Subcutaneous abdominal adipose tissue (tissue), 5 donors: Measurements from ENCODE around the gene UGT2B15.
"Not testable (repeated sequence)": the region's sequence is repeated elsewhere in the genome, so short reads cannot be mapped to it uniquely, and the experiment has no call there.

Experiments used
- H3K27ac ChIP-seq: one replicate; pipeline ENCODE4 v1.7.0; 2013; ENCODE audit warnings: low read depth, mild to moderate bottlenecking, inconsistent platforms, low read length, moderate library complexity
- H3K27me3 ChIP-seq, 5 donors: one replicate each; pipeline ENCODE4 v1.7.0; 2013; ENCODE audit warnings: low read length in 5 of 5, inconsistent platforms in 1 of 5; ENCODE audit not compliant: control insufficient read depth in 5 of 5, insufficient read depth in 4 of 5
- H3K36me3 ChIP-seq, 5 donors: one replicate each; pipeline ENCODE4 v1.7.0; 2013; ENCODE audit warnings: low read length in 5 of 5; ENCODE audit not compliant: control insufficient read depth in 5 of 5, insufficient read depth in 5 of 5
- H3K4me1 ChIP-seq, 5 donors: one replicate each; pipeline ENCODE4 v1.7.0; 2013; ENCODE audit warnings: low read length in 5 of 5, mild to moderate bottlenecking in 3 of 5, moderate library complexity in 1 of 5; ENCODE audit not compliant: control insufficient read depth in 5 of 5, insufficient read depth in 5 of 5
- H3K4me3 ChIP-seq, 5 donors: one replicate each; pipeline ENCODE4 v1.7.0; 2013; ENCODE audit warnings: low read length in 5 of 5, low read depth in 1 of 5
- H3K9ac ChIP-seq, 5 donors: one replicate each; pipeline ENCODE4 v1.7.0; 2013; ENCODE audit warnings: low read length in 5 of 5, mild to moderate bottlenecking in 4 of 5, moderate library complexity in 3 of 5
- H3K9me3 ChIP-seq, 5 donors: one replicate each; pipeline ENCODE4 v1.7.0; 2013; ENCODE audit warnings: low read length in 5 of 5; ENCODE audit not compliant: control insufficient read depth in 5 of 5
- donor health status: healthy.
- donor health status: healthy.
- donor health status: healthy.
- donor health status: healthy.
- donor health status: healthy.

Gene UGT2B15

DNA sequence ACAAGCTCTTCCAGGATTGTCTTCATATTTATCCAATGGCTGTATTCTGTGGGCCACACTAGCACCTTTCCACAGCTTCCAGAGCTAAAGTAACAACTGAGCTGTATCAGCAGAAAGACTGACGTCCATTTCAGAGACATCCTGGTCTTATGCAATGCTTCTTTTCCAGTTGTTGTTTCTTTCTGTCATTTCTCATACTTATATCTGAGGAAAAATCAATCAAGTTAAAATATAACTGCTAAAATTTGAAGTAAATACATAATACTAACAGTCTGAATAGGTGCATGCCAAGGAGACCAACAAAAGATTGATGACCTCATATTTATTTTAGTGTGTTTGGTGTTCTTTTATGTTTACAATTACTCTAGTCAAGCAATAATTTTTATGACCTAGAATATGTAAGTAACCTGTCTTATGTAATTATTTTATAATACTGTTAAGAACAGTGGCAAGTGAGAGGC, at the start of gene UGT2B15:
TSS of gene UGT2B15 (minus strand) at position 174 of the 461 bp plus-strand sequence. CDS start at position 140, 34 bp downstream.
- not testable (repeated sequence) for H3K36me3 ChIP-seq, H3K4me3 ChIP-seq, H3K9me3 ChIP-seq, H3K9ac ChIP-seq, H3K27ac ChIP-seq, H3K27me3 ChIP-seq, H3K4me1 ChIP-seq

DNA sequence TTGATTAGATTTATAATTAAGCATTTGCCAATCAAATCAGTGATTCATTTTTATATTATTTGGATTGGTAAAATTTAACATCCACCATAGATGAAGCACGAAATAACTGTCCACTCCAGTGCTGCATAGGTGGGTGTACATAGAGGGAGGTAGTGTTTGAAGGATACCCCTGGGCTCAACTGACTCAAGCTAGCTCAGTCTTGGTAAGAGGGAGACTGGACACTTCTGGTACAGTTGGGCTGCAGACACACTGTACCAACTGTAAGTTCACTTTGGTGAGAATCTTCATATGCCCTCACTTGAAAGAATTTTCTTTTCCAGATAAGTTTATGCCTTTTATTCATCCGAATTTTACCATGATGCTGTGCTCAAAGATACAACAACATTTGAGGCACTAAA, 48.6 kb upstream of the UGT2B15 start:
- Histone ChIP-seq H3K9ac (no peak overlapping the region), H3K36me3 (no peaks in the 10 kb centered on the region), H3K4me1 (no peaks in the 10 kb centered on the region), H3K27ac (no peak overlapping the region), H3K4me3 (no peak overlapping the region), H3K9me3 (peaks cover 0 to 4% (median 0%) of the 10 kb centered on the region in 5 donors), H3K27me3 (no peaks in the 10 kb centered on the region)

DNA sequence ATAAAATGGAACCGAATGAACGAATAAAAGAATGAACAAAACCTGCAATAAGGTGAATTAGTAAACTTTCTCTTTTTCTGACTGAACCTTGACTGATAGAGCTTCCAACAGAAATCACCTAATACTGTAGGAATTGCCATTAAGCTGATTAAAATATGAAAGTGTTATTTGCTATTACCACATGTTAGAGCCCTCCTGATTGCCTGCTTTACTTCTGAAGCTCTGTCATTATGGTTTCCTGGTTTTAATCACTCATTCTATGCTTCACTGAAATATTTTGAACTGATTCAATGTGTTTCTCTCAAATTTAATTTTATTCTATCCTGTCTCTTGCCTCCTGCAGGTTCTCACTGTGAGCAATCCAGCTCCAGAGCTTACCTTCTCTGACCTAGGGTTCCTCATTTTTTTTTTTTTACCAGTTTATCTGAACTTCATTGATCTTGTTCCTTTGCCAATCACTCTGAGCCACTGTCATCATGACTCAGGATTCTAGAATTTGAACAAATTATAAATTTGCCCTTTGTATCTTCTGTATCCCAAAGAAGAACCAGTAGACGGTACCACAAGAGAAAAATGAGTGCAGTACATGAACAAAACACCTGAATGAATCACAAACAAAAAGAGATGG, 48.1 kb upstream of the UGT2B15 start:
- Histone ChIP-seq H3K9ac (no peak overlapping the region), H3K36me3 (no peaks in the 10 kb centered on the region), H3K27me3 (no peaks in the 10 kb centered on the region), H3K4me1 (no peaks in the 10 kb centered on the region), H3K9me3 (peaks cover 0 to 4% (median 0%) of the 10 kb centered on the region in 5 donors), H3K4me3 (no peak overlapping the region), H3K27ac (no peak overlapping the region)

DNA sequence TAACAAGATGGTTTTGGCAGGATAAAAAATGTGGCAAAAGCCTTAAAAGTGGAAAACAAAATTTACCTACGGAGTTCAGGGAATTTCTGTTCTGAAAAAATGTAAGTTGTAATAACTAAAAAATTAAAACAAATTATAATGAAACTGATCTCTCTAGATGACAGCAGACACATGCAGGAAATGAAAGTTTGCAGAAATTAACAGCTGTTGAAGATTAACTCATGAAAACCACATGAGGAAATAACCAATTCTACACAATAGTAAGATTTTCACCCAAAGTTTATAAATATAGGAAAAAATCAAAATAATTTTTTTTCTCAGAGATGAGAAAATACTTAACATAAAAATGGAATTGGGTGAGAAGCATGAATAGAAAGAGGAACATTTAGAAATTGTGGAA, 47.5 kb upstream of the UGT2B15 start:
- H3K9ac ChIP-seq: no peak overlapping the region
- peaks cover 0 to 4% (median 0%) of the 10 kb centered on the region in 5 donors for H3K9me3 ChIP-seq
- H3K27me3 ChIP-seq: no peaks in the 10 kb centered on the region
- no peaks in the 10 kb centered on the region for H3K36me3 ChIP-seq
- H3K4me1 ChIP-seq: no peaks in the 10 kb centered on the region
- H3K4me3 ChIP-seq: no peak overlapping the region
- H3K27ac ChIP-seq: no peak overlapping the region

DNA sequence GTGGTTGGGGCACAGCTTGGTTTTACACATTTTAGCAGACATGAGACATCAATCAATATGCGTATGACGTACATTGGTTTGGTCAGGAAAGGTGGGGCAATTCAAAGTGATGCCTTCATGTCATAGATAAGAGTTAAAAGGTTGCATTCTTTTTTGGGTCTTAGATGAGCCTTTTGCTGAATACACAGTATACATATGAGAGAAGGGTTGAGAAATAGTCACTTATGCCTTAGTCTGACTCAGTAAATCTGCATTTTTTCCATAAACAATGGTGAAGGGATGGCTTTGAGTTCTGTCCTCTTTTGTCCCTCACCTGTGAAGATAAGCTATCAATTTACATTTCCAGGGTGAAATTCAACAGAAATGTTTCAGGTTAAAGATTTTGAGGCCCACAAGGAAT, 43.9 kb upstream of the UGT2B15 start:
- H3K9ac ChIP-seq: no peak overlapping the region
- no peaks in the 10 kb centered on the region for H3K4me1 ChIP-seq
- H3K4me3 ChIP-seq: no peak overlapping the region
- H3K27me3 ChIP-seq: no peaks in the 10 kb centered on the region
- no peaks in the 10 kb centered on the region for H3K9me3 ChIP-seq
- no peak overlapping the region for H3K27ac ChIP-seq
- H3K36me3 ChIP-seq: no peaks in the 10 kb centered on the region

DNA sequence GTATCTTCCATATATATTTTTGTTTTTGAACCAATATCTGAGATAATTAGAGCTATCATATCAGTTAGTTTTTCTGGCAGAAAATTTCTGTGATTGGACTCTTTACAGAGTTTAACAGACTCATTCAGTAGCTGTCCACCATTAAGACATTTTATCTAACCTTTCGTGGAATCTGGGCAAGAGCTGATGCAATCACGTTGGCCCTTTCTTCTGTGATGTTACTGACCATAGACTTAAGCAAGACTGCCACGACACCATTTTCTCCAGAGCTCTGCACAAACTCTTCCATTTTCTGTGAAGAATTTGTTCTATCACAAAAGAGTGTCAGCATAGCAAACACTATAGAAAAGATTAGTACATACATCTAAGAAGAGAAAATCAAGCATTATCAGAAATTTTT, 41.8 kb upstream of the UGT2B15 start:
- Histone ChIP-seq H3K4me3 (no peak overlapping the region), H3K9me3 (no peaks in the 10 kb centered on the region), H3K27ac (no peak overlapping the region), H3K27me3 (no peaks in the 10 kb centered on the region), H3K9ac (no peak overlapping the region), H3K36me3 (no peaks in the 10 kb centered on the region), H3K4me1 (no peaks in the 10 kb centered on the region)

DNA sequence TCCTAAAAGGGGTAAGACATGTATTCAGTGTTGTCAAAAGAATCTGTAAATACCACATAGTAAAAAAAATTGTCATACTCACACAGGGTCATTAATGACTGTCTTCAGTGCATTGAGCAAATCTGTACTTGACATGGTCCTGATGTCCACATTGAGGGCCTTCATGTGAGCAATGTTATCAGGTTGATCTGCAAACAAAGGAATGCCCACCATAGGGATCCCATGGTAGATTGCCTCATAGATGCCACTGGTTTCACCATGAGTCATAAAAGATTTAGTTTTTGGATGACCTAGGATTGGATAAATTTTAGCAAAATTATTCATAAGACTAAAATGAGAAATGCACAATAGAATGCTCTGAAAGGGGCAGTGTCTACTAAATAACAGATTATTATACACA, 38.1 kb upstream of the UGT2B15 start:
- no peaks in the 10 kb centered on the region for H3K36me3 ChIP-seq
- peaks cover 0 to 2% (median 0%) of the 10 kb centered on the region in 5 donors for H3K9me3 ChIP-seq
- H3K4me3 ChIP-seq: no peak overlapping the region
- H3K27me3 ChIP-seq: no peaks in the 10 kb centered on the region
- H3K27ac ChIP-seq: no peak overlapping the region
- H3K9ac ChIP-seq: no peak overlapping the region
- no peaks in the 10 kb centered on the region for H3K4me1 ChIP-seq

DNA sequence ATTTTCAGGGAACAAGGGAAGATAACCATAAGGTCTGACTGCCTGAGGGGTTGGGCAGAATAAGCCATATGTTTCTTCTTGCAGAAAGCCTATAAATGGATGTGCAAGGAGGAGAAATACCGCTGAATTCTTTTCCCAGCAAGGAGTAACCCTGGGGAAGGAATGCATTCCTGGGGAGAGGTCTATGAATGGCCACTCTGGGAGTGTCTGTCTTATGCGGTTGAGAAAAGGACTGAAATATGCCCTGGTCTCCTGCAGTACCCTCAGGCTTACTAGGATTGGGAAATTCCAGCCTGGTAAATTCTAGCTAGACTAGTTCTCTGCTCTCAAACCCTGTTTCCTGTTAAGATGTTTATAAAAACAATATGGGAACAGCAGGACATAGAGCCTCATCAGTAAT, 32.7 kb upstream of the UGT2B15 start:
- H3K9ac ChIP-seq, H3K9me3 ChIP-seq, H3K27me3 ChIP-seq, H3K36me3 ChIP-seq, H3K4me1 ChIP-seq, H3K4me3 ChIP-seq, H3K27ac ChIP-seq: not testable (repeated sequence)

DNA sequence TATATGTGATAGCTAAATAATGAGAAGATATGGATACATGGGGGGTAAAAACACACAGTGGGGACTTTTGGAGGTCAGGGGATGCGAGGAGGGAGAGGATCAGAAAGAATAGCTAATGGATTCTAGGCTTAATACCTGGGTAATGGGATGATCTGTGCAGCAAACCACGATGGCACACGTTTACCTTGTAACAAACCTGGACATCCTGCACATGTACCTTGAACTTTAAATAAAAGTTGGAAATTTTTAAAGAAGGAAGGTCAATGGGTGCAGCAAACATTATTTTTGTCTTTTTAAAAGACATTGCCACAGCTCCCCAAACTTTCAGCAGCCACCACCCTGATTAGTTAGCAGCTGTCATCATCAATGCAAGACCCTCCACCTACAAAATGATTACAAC, 29.7 kb upstream of the UGT2B15 start:
- Histone ChIP-seq H3K9me3 (peaks cover 0 to 6% (median 0%) of the 10 kb centered on the region in 5 donors), H3K27ac (no peak overlapping the region), H3K27me3 (no peaks in the 10 kb centered on the region), H3K36me3 (no peaks in the 10 kb centered on the region), H3K4me3 (no peak overlapping the region), H3K4me1 (no peaks in the 10 kb centered on the region), H3K9ac (no peak overlapping the region)

DNA sequence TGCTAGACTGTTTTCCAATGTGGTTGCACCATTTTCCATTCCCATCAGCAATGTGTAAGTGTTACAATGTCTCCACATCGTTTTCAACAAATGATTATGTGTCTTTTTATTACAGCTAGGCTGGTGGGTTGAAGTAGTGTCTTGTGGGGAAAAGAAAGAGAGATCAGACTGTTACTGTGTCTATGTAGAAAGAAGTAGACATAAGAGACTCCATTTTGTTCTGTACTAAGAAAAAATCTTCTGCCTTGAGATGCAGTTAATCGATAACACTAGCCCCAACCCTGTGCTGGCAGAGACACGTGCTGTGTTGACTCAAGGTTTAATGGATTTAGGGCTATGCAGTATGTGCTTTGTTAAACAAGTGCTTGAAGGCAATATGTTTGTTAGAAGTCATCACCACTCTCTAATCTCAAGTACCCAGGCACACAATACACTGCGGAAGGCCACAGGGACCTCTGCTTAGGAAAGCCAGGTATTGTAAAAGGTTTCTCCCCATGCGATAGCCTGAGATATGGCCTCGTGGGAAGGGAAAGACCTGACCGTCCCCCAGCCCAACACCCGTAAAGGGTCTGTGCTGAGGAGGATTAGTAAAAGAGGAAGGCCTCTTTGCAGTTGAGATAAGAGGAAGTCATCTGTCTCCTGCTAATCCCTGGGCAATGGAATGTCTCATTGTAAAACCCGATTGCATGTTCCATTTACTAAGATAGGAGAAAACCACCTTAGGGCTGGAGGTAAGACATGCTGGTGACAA, 23.0 kb upstream of the UGT2B15 start:
- Histone ChIP-seq H3K9me3 (peaks cover 0 to 14% (median 6%) of the 10 kb centered on the region in 5 donors), H3K4me3 (no peak overlapping the region), H3K27me3 (no peaks in the 10 kb centered on the region), H3K27ac (no peak overlapping the region), H3K36me3 (no peaks in the 10 kb centered on the region), H3K9ac (no peak overlapping the region), H3K4me1 (no peaks in the 10 kb centered on the region)
